HepG2 (cell line): ENCODE data around the gene ARL6. TPM values are rescaled to one million over a fixed set of nuclear protein-coding genes. Genes with fewer than 3 reads are reported as not detected.

Source experiments
- ARID2 ChIP-seq: sonication (generic); formaldehyde crosslinking; IDR thresholded peaks from 2 replicates; pipeline ENCODE4 v1.8.1; 2022; ENCODE audit warnings: mild to moderate bottlenecking, missing genetic modification reagents, borderline replicate concordance
- ARID3A ChIP-seq: IDR thresholded peaks from 2 replicates; pipeline ENCODE4 v1.6.1; 2012; ENCODE audit warnings: low read depth, low read length, improper control_type of control experiment
- HNRNPK ChIP-seq: fragments of 200-400 bp; formaldehyde crosslinking; IDR thresholded peaks from 2 replicates; pipeline ENCODE4 v1.6.1; 2018; ENCODE audit warnings: low read length, low read depth, moderate library complexity, mild to moderate bottlenecking; ENCODE audit not compliant: poor library complexity, severe bottlenecking
- KLF13 ChIP-seq: sonication (generic); formaldehyde crosslinking; IDR thresholded peaks from 2 replicates; pipeline ENCODE4 v1.4.0; 2020; ENCODE audit warnings: mild to moderate bottlenecking, missing genetic modification reagents
- NR0B2 ChIP-seq: sonication (generic); formaldehyde crosslinking; IDR thresholded peaks from 2 replicates; pipeline ENCODE4 v1.4.0; 2020; ENCODE audit warnings: mild to moderate bottlenecking, missing genetic modification reagents
- SMC3 ChIP-seq: IDR thresholded peaks from 2 replicates; pipeline ENCODE4 v1.6.1; 2011; ENCODE audit warnings: low read length, improper control_type of control experiment
- STAG1 ChIP-seq: sonication (generic); formaldehyde crosslinking; IDR thresholded peaks from 2 replicates; pipeline ENCODE4 v1.4.0; 2020; ENCODE audit warnings: missing genetic modification reagents
- XRCC5 ChIP-seq: fragments of 200-400 bp; formaldehyde crosslinking; optimal IDR thresholded peaks from 2 replicates; pipeline ENCODE3; 2017; ENCODE audit warnings: mild to moderate bottlenecking, low read length
- ZBTB40 ChIP-seq, 2 experiments: fragments of 450-650 bp in 1 of 2; sonication (generic) in 1 of 2; formaldehyde crosslinking in 1 of 2; IDR thresholded peaks; 2 replicates each; pipeline versions ENCODE4 v1.6.1 to v1.8.0; 2016 to 2022; ENCODE audit warnings: antibody characterized with exemption in 1 of 2, mild to moderate bottlenecking in 1 of 2, missing genetic modification reagents in 1 of 2
- ZKSCAN1 ChIP-seq: fragments of 150-350 bp; IDR thresholded peaks from 2 replicates; pipeline ENCODE4 v1.6.1; 2014; ENCODE audit warnings: low read length
- polyA plus RNA-seq, 8 experiments: library from polyadenylated mRNA; depleted of rRNA in 3 of 8; stranded (reverse) in 7 of 8; unstranded in 1 of 8; fragments of >200 nt; fragmentation: Illumina TruSeq in 4 of 8; extraction: Trizol in 4 of 8; gene quantifications; 2 replicates each; pipeline versions ENCODE4 v1.2.1 to v1.2.3, GENCODE V29; 2011 to 2016; ENCODE audit warnings: low read depth in 4 of 8, missing spikeins in 1 of 8, mixed read lengths in 1 of 8; ENCODE audit not compliant: insufficient read depth in 1 of 8
- total RNA-seq, 5 experiments: library from RNA; depleted of rRNA; stranded (reverse); fragments of >200 nt; fragmentation: Illumina TruSeq; extraction: Trizol; gene quantifications; 2 replicates each; pipeline ENCODE4 v1.2.3, GENCODE V29; 2016; ENCODE audit warnings: low read depth in 1 of 5

ARL6 gene
- total and polyA plus RNA-seq, 2 of the 13 experiments (the other 11 are each of a cell fraction or from before 2014, with no cell fraction given) = 1.3 to 3.7 TPM

GRCh38 chr3:97719156-97719821, 45.3 kb upstream of the ARL6 start (continued):
- TF ChIP-seq ZBTB40 (IDR thresholded peaks at IDR 0.05) = no peak
- TF ChIP-seq ZBTB40 (CRISPR knock-in tag; IDR thresholded peaks at IDR 0.05) = no peak
- TF ChIP-seq SMC3 = peak; percentile 76
- TF ChIP-seq ARID3A = peak; percentile 35; the same call in 1 of the 2 replicates
- no peak for TF ChIP-seq ARID2 (CRISPR knock-in tag)
- TF ChIP-seq HNRNPK = peak; percentile 8
- peak; percentile 75 for TF ChIP-seq STAG1 (CRISPR knock-in tag)
- no peak for TF ChIP-seq NR0B2 (CRISPR knock-in tag)
- no peak for TF ChIP-seq KLF13 (CRISPR knock-in tag)
- TF ChIP-seq XRCC5 = peak; percentile 56
- TF ChIP-seq ZKSCAN1 = peak; percentile 54; the same call in 1 of the 2 replicates
